Activated CD8-positive, alpha-beta memory T cell treated with anti-CD3 and anti-CD28 coated beads, Interleukin-2, amount 50 U/mL, for 48 hours (primary cell): ENCODE data around the gene WIPI1.
"Not testable (repeated sequence)": the region's sequence is repeated elsewhere in the genome, so short reads cannot be mapped to it uniquely, and the experiment has no call there.

Source experiments
- DNase-seq: peaks from one replicate; pipeline ENCODE4 v3.0.0-alpha.2; 2020

Gene WIPI1

GRCh38 chr17:68383443-68384321, 73.6 kb downstream of the WIPI1 start:
- no peak for DNase-seq

GRCh38 chr17:68383120-68383442, 74.2 kb downstream of the WIPI1 start:
- no peak for DNase-seq

- no peak for DNase-seq
Observed at GRCh38 chr17:68382582-68383085, 74.7 kb downstream of the WIPI1 start.

GRCh38 chr17:68381076-68381900, 76.0 kb downstream of the WIPI1 start:
- no peak for DNase-seq

- no peak for DNase-seq
Observed at GRCh38 chr17:68379692-68380677, 77.3 kb downstream of the WIPI1 start.

GRCh38 chr17:68379177-68379510, 78.2 kb downstream of the WIPI1 start:
- no peak for DNase-seq

- no peak for DNase-seq
Observed at GRCh38 chr17:68378268-68379176, 78.8 kb downstream of the WIPI1 start.

- DNase-seq: no peak
Observed at GRCh38 chr17:68377771-68378267, 79.5 kb downstream of the WIPI1 start.

GRCh38 chr17:68376178-68376577, 81.1 kb downstream of the WIPI1 start:
- not testable (repeated sequence) for DNase-seq

- no peak for DNase-seq
Observed at GRCh38 chr17:68375566-68375965, 81.7 kb downstream of the WIPI1 start.
